NCI-H2227 (cell line): ENCODE data around the gene PPP1R26.
A peak's percentile ranks its signal among the peaks of the same experiment; 100 is the strongest.
"Not testable (repeated sequence)": the region's sequence is repeated elsewhere in the genome, so short reads cannot be mapped to it uniquely, and the experiment has no call there.

Experiments used
- DNase-seq: peaks from one replicate; lab custom pipeline; 2025; ENCODE audit not compliant: unreplicated experiment; lab: John Stamatoyannopoulos, UW

The PPP1R26 gene, protein sequence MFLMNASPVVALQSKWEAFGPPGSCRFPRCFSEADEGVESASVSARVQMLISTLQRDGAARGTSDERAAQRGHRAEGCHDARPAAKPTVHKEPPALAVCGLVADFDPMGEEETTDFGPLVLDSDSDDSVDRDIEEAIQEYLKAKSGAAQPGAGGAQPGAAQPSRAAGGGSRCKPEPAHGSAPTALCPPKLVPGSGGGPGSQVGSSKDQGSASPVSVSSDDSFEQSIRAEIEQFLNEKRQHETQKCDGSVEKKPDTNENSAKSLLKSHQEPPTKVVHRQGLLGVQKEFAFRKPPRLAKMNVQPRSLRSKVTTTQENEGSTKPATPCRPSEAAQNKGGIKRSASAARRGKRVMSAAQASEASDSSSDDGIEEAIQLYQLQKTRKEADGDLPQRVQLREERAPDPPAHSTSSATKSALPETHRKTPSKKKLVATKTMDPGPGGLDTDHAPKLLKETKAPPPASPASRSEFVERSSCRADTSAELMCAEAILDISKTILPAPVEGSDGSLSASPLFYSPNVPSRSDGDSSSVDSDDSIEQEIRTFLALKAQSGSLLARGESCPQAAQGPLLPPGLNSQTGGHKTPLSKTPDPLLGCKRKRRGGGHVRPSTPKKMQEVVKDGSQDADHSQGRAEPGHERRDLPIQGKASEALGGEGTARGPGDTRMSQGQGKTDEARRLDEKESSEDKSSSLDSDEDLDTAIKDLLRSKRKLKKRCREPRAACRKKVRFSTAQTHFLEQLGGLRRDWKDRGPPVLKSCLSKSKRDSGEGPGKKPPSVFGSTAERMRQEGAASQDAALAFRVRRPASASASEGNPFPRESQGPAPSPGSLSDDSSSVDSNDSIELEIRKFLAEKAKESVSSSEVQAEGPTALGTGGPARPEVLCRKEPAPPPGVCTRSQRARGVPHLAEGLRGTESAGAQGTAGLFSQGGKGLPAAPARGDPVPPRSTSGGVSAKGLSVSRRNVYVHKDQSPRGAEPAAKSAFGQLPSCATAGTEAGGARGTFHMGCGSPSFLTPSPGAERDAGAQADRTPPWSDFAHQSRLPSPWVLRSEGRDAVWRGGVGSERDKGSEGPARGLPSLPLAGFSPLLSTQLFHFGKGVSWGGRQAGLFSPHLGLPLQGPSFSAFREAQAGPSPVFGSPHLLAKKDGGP (N-terminal part only)

GRCh38 chr9:135479469-135480052 lies at the start of gene PPP1R26:
TSS of gene PPP1R26 (plus strand) at chr9:135479782. CDS start at chr9:135484511, 4,729 bp downstream.
- peak; percentile 53 for DNase-seq

GRCh38 chr9:135437259-135437658 lies 42.3 kb upstream of the PPP1R26 start:
- DNase-seq, result no peak

DNA sequence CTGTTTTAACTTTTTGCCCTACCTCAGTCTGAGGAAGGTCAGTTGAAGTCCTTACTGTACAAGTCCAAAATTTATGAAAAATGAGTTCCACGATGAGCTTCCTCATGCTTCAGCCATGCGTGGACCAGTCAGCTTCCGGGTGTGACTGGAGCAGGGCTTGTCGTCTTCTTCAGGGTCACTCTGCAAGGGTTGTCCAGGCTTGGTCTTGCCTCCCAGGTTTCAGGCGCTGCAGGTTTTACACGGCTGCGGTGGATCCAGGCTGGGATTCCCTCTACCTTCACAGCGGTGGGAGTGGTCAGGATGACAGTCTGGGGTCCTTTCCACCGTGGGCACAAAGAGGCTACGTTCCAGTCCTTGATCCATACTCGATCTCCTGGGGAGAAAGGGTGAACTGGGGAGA lies 41.9 kb upstream of the PPP1R26 start:
- DNase-seq, result not testable (repeated sequence)

GRCh38 chr9:135438581-135439232 lies 40.9 kb upstream of the PPP1R26 start:
- DNase-seq, result not testable (repeated sequence)

DNA sequence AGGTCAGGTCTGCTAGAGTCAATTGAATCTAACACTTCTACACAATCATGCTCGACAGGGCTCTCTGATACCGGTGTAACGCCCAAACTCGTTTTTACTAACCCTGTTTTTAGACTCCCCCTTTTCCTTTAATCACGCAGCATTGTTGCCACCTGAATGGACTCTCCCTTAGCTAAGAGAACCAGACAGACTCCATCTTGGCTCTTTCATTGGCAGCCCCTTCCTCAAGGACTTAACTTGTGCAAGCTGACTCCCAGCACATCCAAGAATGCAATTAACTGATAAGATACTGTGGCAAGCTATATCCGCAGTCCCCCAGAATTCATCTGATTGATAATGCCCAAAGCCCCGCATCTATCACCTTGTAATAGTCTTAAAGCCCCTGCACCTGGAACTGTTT lies 40.1 kb upstream of the PPP1R26 start:
- DNase-seq, result not testable (repeated sequence)

- DNase-seq, result no peak
Measured at GRCh38 chr9:135439916-135440315, 39.7 kb upstream of the PPP1R26 start.

DNA sequence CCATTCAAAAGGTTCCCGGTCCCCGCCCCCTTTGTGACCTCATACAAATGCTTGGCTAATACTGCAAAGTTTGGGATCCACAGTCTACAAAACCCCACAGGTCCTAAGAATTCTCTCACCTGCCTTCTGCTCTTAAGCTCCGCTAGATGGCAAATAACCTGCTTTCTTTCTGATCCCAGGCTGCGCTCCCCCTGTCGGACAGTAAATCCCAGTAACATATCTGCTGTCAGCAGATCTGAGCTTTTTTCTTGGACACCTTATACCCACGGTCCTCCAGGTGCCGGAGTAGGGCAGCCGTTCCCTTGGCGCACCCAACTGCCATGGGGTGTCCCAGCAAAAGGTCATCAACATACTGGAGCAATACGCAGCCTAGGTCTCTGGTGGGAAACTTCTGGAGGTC lies 39.0 kb upstream of the PPP1R26 start:
- DNase-seq, result no peak

- not testable (repeated sequence) for DNase-seq
Measured at GRCh38 chr9:135441105-135442071, 38.2 kb upstream of the PPP1R26 start.

DNA sequence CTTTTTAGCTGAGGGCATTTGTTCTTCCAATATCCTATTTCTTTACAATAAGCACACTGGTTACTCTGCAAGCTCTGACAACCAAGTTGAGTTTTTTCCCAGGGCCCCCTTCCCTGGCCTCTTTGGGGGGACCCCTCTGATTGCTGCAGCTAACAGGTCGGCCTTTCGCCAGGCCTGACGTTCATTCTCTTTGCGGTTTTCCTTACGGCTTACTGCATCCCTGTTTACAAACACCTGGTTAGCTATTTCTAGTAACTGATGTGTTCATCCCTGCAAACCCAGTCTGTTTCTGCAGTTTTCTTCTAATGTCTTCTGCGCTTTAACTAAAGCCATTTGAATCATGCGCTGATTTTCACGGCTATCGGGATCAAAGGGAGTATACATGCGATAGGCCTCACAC lies 37.5 kb upstream of the PPP1R26 start:
- DNase-seq, result no peak

GRCh38 chr9:135443797-135444425 lies 35.7 kb upstream of the PPP1R26 start:
- no peak for DNase-seq

GRCh38 chr9:135447126-135447525 lies 32.5 kb upstream of the PPP1R26 start:
- no peak for DNase-seq

DNA sequence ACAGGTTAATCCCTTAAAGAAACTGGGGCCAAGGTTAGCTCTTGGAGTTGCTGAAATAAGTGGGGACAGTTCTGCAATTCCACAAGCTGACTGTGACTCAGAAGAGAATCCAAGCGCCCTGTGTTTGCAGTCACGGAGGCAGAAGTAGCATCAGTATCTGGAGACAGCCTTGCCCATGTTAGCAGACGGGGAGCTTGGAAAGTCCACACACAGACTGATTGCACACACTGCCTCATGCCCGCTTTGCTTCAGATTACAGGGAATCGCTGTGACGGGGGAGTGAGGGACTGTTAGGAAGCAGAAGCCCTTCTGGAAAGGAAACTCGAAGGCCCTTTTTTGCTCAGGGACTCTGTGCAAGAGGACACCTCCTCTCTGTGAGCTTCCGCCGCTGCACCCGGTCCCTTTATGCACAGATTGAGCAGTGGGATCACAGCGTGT lies 30.9 kb upstream of the PPP1R26 start:
- no peak for DNase-seq

DNA sequence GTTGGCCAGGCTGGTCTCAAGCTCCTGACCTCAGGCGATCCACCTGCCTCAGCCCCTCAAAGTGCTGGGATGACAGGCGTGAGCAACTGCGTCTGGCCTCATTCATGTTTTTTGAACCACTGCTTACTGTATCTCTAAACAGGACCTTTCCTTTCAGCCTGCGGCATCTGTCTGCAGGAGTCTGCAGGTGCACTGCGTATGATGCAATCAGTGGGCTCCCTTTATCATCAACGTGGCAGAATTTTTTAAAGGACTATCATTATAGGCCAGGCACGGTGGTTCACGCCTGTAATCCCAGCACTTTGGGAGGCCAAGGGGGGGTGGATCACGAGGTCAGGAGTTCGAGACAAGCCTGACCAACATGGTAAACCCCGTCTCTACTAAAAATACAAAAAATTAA lies 30.1 kb upstream of the PPP1R26 start:
- DNase-seq, result not testable (repeated sequence)

GRCh38 chr9:135450956-135451355 lies 28.6 kb upstream of the PPP1R26 start:
- no peak for DNase-seq

DNA sequence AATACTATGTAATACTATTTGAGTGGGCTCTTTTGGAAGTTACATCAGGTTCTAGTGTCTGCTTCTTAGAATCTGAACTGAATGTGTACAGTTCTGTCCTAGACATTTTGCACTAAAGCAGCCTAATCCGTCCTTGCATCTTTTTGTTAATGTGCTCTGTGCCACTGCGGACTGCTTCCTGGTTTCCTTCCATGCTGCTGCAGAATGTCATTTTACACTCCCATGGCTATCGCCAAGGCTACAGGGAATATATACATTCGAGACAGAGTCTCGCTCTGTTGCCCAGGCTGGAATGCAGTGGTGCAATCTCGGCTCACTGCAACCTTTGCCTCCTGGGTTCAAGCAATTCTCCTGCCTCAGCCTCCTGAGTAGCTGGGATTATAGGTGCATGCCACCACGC lies 27.7 kb upstream of the PPP1R26 start:
- DNase-seq, result not testable (repeated sequence)

- DNase-seq, result no peak
Measured at GRCh38 chr9:135454737-135455136, 24.8 kb upstream of the PPP1R26 start.

GRCh38 chr9:135455401-135456030 lies 24.1 kb upstream of the PPP1R26 start:
- DNase-seq, result no peak

GRCh38 chr9:135456436-135457104 lies 23.0 kb upstream of the PPP1R26 start:
- DNase-seq, result no peak
